A549 treated with ZK216348 at 1 μM for 4 hours (cell line): Measurements from ENCODE around the gene TBX6. TPM values are rescaled to one million over a fixed set of nuclear protein-coding genes. Genes with fewer than 3 reads are reported as not detected.

Experiments used
- total RNA-seq: library from RNA; stranded (reverse); fragments of 200-300 nt; extraction: Qiagen RNA extraction; gene quantifications from 5 replicates; pipeline ENCODE4 v1.2.3, GENCODE V29; 2022; ENCODE audit warnings: low read depth

Gene TBX6
- 0.20 to 0.50 TPM (median 0.27 TPM) in 5 replicates for total RNA-seq

GRCh38 chr16:30091474-30092372 lies at the start of gene TBX6:
Gene TBX6 (minus strand): TSS chr16:30091924. CDS start chr16:30091193, 731 bp downstream.

GRCh38 chr16:30113031-30113710 lies 21.4 kb upstream of the TBX6 start, which contains the start of gene GDPD3:
Gene GDPD3 (minus strand): TSS chr16:30113537. CDS start chr16:30113478, 59 bp downstream.

GRCh38 chr16:30096105-30096861 lies 4.6 kb upstream of the TBX6 start, which contains the start of gene YPEL3:
Gene YPEL3 (minus strand): TSS chr16:30096213. CDS start chr16:30095482, 731 bp downstream.

GRCh38 chr16:30075503-30076275 lies 16.0 kb downstream of the TBX6 start, which contains the start of gene PPP4C:
Gene PPP4C (plus strand): TSS chr16:30075994. CDS start chr16:30076378, 384 bp downstream.

GRCh38 chr16:30065102-30065942 lies 26.4 kb downstream of the TBX6 start, which contains the start of gene ALDOA:
Gene ALDOA (plus strand): TSS chr16:30065760. CDS start chr16:30066898, 1,138 bp downstream.

Other genes starting within 250 kb of the TBX6 start
- gene CDIPT, start 228.7 kb downstream of the TBX6 start, total RNA-seq = 47.4 to 106 TPM (median 95.8 TPM) in 5 replicates
- gene SEZ6L2, start 192.4 kb downstream of the TBX6 start, total RNA-seq = 11.0 to 24.3 TPM (median 19.9 TPM) in 5 replicates
- gene ASPHD1, start 191.4 kb downstream of the TBX6 start, total RNA-seq = 12.4 to 27.0 TPM (median 23.7 TPM) in 5 replicates
- 9.3 to 20.1 TPM (median 15.0 TPM) in 5 replicates for gene KCTD13, start 165.7 kb downstream of the TBX6 start, total RNA-seq
- 72.2 to 98.5 TPM (median 97.9 TPM) in 5 replicates for gene TMEM219, start 129.8 kb downstream of the TBX6 start, total RNA-seq
- gene TAOK2, start 118.1 kb downstream of the TBX6 start, total RNA-seq = 16.9 to 36.1 TPM (median 34.3 TPM) in 5 replicates
- 9.6 to 19.0 TPM (median 14.5 TPM) in 5 replicates for gene HIRIP3, start 96.3 kb downstream of the TBX6 start, total RNA-seq
- gene INO80E, start 95.7 kb downstream of the TBX6 start, total RNA-seq = 101 to 119 TPM (median 109 TPM) in 5 replicates
- gene DOC2A, start 80.9 kb downstream of the TBX6 start, total RNA-seq = 0.88 to 3.5 TPM (median 2.5 TPM) in 5 replicates
- not detected in 5 replicates for gene C16orf92, start 68.7 kb downstream of the TBX6 start, total RNA-seq
- gene TLCD3B, start 60.7 kb downstream of the TBX6 start, total RNA-seq = 0.26 to 0.56 TPM (median 0.36 TPM) in 4 of 5 replicates, not detected in the other
- 1,377 to 1,871 TPM (median 1,822 TPM) in 5 replicates for gene ALDOA, start 26.2 kb downstream of the TBX6 start, total RNA-seq
- 99.1 to 153 TPM (median 144 TPM) in 5 replicates for gene PPP4C, start 15.9 kb downstream of the TBX6 start, total RNA-seq
- 4.2 to 10.8 TPM (median 8.6 TPM) in 5 replicates for gene YPEL3, start 4.3 kb upstream of the TBX6 start, total RNA-seq
- 1.1 to 2.1 TPM (median 1.6 TPM) in 5 replicates for gene GDPD3, start 21.6 kb upstream of the TBX6 start, total RNA-seq
- gene MAPK3, start 31.3 kb upstream of the TBX6 start, total RNA-seq = 34.6 to 39.2 TPM (median 36.7 TPM) in 5 replicates
- gene CORO1A, start 91.7 kb upstream of the TBX6 start, total RNA-seq = 2.7 to 5.1 TPM (median 3.0 TPM) in 5 replicates
- 162 to 210 TPM (median 202 TPM) in 5 replicates for gene BOLA2B, start 101.7 kb upstream of the TBX6 start, total RNA-seq
- 6.4 to 29.4 TPM (median 11.8 TPM) in 5 replicates for gene SLX1A, start 102.0 kb upstream of the TBX6 start, total RNA-seq
- gene SULT1A3, start 107.3 kb upstream of the TBX6 start, total RNA-seq = 4.1 to 12.4 TPM (median 7.9 TPM) in 5 replicates
- 0.62 to 3.6 TPM (median 2.0 TPM) in 5 replicates for gene NPIPB13, start 156.6 kb upstream of the TBX6 start, total RNA-seq